ENCODE results near the gene SGO1. TPM values are rescaled to one million over a fixed set of nuclear protein-coding genes. Genes with fewer than 3 reads are reported as not detected.

The SGO1 gene
- total RNA-seq, 1 experiment from 2014 or later = 14.8 TPM

DNA sequence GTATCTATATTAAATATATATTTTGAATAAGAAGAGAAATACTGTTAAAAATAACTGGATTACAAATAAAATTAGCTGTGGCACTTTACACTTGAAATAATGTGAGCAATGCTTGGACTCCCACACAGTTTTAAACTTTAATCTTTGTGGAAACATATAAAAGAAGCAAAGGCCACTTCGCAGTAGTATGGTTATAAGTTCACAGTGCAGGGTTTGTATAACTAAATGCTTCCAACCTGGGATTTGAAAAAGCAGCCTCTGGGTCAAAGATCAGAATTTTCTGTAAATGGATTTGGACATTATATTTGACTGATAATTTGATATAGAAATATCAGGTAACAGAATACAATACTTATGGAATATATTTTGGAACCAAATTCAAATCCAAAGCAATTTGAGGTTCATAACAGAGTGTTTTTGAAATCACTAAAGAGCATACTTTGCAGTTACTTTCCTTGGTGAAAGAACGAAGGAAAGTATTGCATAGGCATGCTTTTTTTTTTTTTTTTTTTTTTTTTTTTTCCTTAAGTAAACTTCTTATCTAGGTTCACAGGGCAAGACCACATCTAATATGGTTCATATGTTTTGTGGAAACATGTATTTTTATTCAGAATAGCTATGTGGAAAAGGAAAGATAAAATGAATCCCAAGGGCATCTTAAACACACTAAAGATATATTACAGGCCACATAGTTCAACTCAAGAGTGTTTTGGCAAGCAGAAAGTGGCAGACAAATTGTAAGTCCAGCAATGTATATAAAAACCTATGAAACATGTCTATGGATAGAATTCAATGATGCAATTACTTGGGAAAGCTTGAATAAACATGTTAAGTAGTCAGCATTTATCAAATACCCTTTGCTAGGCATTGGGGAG is 47.1 kb upstream of the SGO1 start:
- Histone ChIP-seq H3K9me3 (ENCODE audit: control insufficient read depth, insufficient read depth, low read depth, low read length) (no peaks in the 10 kb centered on the region), H3K27me3 (ENCODE audit: control insufficient read depth, insufficient read depth, low read length) (no peaks in the 10 kb centered on the region), H3K4me1 (ENCODE audit: control insufficient read depth, insufficient read depth, low read length) (no peaks in the 10 kb centered on the region), H3K4me3 (ENCODE audit: low read depth in 2 of 2, low read length in 2 of 2) (no peak overlapping the region), H3K36me3 (ENCODE audit: control insufficient read depth, insufficient read depth, low read length) (no peaks in the 10 kb centered on the region), H3K27ac (ENCODE audit: low read length) (no peak overlapping the region)
- TF ChIP-seq TCF7L2 (IDR thresholded peaks at IDR 0.05; ENCODE audit: low read depth, low read length) (no peak), REST (IDR thresholded peaks at IDR 0.05; ENCODE audit: insufficient read depth in 1 of 2, low read depth in 2 of 2, low read length in 1 of 2) (no peak), SIN3A (IDR thresholded peaks at IDR 0.05; ENCODE audit: borderline replicate concordance, insufficient read depth, low read depth, low read length) (no peak), POLR2AphosphoS5 (IDR thresholded peaks at IDR 0.05; ENCODE audit: low read depth, low read length) (no peak)
- ATAC-seq (no peak), DNase-seq (ENCODE audit: low read depth, low spot score) (no peak)
- intact Hi-C loops (cut with micrococcal nuclease; ENCODE audit: unreplicated experiment) = no loop called here
- no TSS peak for BruUV-seq (replicated peaks)
- ChIA-PET CTCF (no interaction called here), POLR2A (no interaction called here)
- in situ Hi-C loops (cut with HindIII; ENCODE audit: low pct_unique_long_range_greater_than_20kb, low sequenced_read_pairs) = no loop called here

GRCh38 chr3:20230954-20231353 is 44.9 kb upstream of the SGO1 start:
- intact Hi-C loops (cut with micrococcal nuclease; ENCODE audit: unreplicated experiment) (no loop called here), in situ Hi-C loops (cut with HindIII; ENCODE audit: low pct_unique_long_range_greater_than_20kb, low sequenced_read_pairs) (no loop called here)
- H3K27me3 ChIP-seq (ENCODE audit: control insufficient read depth, insufficient read depth, low read length) = no peaks in the 10 kb centered on the region
- TF ChIP-seq TCF7L2 (IDR thresholded peaks at IDR 0.05; ENCODE audit: low read depth, low read length) (no peak), POLR2AphosphoS5 (IDR thresholded peaks at IDR 0.05; ENCODE audit: low read depth, low read length) (no peak), REST (IDR thresholded peaks at IDR 0.05; ENCODE audit: insufficient read depth in 1 of 2, low read depth in 2 of 2, low read length in 1 of 2) (no peak), SIN3A (IDR thresholded peaks at IDR 0.05; ENCODE audit: borderline replicate concordance, insufficient read depth, low read depth, low read length) (no peak)
- TF ChIP-seq, protein P1, sequence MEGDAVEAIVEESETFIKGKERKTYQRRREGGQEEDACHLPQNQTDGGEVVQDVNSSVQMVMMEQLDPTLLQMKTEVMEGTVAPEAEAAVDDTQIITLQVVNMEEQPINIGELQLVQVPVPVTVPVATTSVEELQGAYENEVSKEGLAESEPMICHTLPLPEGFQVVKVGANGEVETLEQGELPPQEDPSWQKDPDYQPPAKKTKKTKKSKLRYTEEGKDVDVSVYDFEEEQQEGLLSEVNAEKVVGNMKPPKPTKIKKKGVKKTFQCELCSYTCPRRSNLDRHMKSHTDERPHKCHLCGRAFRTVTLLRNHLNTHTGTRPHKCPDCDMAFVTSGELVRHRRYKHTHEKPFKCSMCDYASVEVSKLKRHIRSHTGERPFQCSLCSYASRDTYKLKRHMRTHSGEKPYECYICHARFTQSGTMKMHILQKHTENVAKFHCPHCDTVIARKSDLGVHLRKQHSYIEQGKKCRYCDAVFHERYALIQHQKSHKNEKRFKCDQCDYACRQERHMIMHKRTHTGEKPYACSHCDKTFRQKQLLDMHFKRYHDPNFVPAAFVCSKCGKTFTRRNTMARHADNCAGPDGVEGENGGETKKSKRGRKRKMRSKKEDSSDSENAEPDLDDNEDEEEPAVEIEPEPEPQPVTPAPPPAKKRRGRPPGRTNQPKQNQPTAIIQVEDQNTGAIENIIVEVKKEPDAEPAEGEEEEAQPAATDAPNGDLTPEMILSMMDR (IDR thresholded peaks at IDR 0.05) = no peak
- ATAC-seq (no peak), DNase-seq (ENCODE audit: low read depth, low spot score) (no peak)
- no TSS peak for BruUV-seq (replicated peaks)
- H3K4me3 ChIP-seq (ENCODE audit: low read depth in 2 of 2, low read length in 2 of 2) = no peak overlapping the region
- CTCF ChIA-PET = no interaction called here
- POLR2A ChIA-PET = no interaction called here
- no peaks in the 10 kb centered on the region for H3K36me3 ChIP-seq (ENCODE audit: control insufficient read depth, insufficient read depth, low read length)
- no peaks in the 10 kb centered on the region for H3K4me1 ChIP-seq (ENCODE audit: control insufficient read depth, insufficient read depth, low read length)
- H3K27ac ChIP-seq (ENCODE audit: low read length) = no peak overlapping the region
- H3K9me3 ChIP-seq (ENCODE audit: control insufficient read depth, insufficient read depth, low read depth, low read length) = no peaks in the 10 kb centered on the region
